ENCODE measurements around the gene FBXO47.

GRCh38 chr17:38900978-38901656 lies 66.1 kb downstream of the FBXO47 start:
- TF ChIP-seq CTCF (conservative IDR thresholded peaks at IDR 0.05; ENCODE audit: low read depth, low read length) (no peak), EZH2 (IDR thresholded peaks at IDR 0.05; ENCODE audit: borderline replicate concordance, low read depth, low read length, poor library complexity, severe bottlenecking) (no peak)

Data from A673 (cell line).